HEK293T (cell line): ENCODE measurements around the gene YEATS4.

Experiments
- CTCF ChIA-PET: fragments of 350-600 bp; formaldehyde crosslinking; extraction: SDS; loops from one replicate; lab custom pipeline; 2021; ENCODE audit warnings: antibody characterized with exemption, inconsistent platforms; lab: Yijun Ruan, JAX
- POLR2A ChIA-PET: fragments of 350-600 bp; formaldehyde crosslinking; extraction: SDS; loops from one replicate; lab custom pipeline; 2020; ENCODE audit warnings: antibody characterized with exemption, inconsistent platforms; lab: Yijun Ruan, JAX
- DNase-seq: peaks from one replicate; pipeline ENCODE4 v3.0.0; 2012; ENCODE audit warnings: mixed read lengths; ENCODE audit errors: extremely low spot score
- ARNT ChIP-seq: fragments of 450-650 bp; IDR thresholded peaks from 2 replicates; pipeline ENCODE4 v1.6.1; 2017; ENCODE audit warnings: mild to moderate bottlenecking
- BHLHE40 ChIP-seq: fragments of 450-650 bp; IDR thresholded peaks from 2 replicates; pipeline ENCODE4 v1.6.1; 2016; ENCODE audit warnings: mild to moderate bottlenecking, moderate library complexity, borderline replicate concordance
- CTBP1 ChIP-seq: fragments of 450-650 bp; IDR thresholded peaks from 2 replicates; pipeline ENCODE4 v1.6.1; 2016; ENCODE audit warnings: borderline replicate concordance
- ELF4 ChIP-seq: fragments of 450-650 bp; IDR thresholded peaks from 2 replicates; pipeline ENCODE4 v1.6.1; 2017; ENCODE audit warnings: antibody characterized with exemption
- FOXA1 ChIP-seq: fragments of 450-650 bp; IDR thresholded peaks from 2 replicates; pipeline ENCODE4 v1.6.1; 2016; ENCODE audit warnings: mild to moderate bottlenecking
- FOXK2 ChIP-seq: fragments of 450-650 bp; IDR thresholded peaks from 2 replicates; pipeline ENCODE4 v1.6.1; 2016; ENCODE audit warnings: mild to moderate bottlenecking
- FOXM1 ChIP-seq: fragments of 450-650 bp; IDR thresholded peaks from 2 replicates; pipeline ENCODE4 v1.6.1; 2017; ENCODE audit warnings: mild to moderate bottlenecking, borderline replicate concordance
- HDGF ChIP-seq: fragments of 450-650 bp; IDR thresholded peaks from 2 replicates; pipeline ENCODE4 v1.6.1; 2017; ENCODE audit warnings: antibody characterized with exemption, borderline replicate concordance
- L3MBTL2 ChIP-seq: fragments of 450-650 bp; conservative IDR thresholded peaks from 2 replicates; pipeline ENCODE4 v1.6.1; 2016; ENCODE audit warnings: mild to moderate bottlenecking
- LEF1 ChIP-seq: fragments of 450-650 bp; IDR thresholded peaks from 2 replicates; pipeline ENCODE4 v1.6.1; 2017; ENCODE audit warnings: mild to moderate bottlenecking, borderline replicate concordance
- NFRKB ChIP-seq: fragments of 450-650 bp; IDR thresholded peaks from 2 replicates; pipeline ENCODE4 v1.6.1; 2016; ENCODE audit warnings: mild to moderate bottlenecking, moderate library complexity
- SP1 ChIP-seq: fragments of 450-650 bp; IDR thresholded peaks from 2 replicates; pipeline ENCODE4 v1.6.1; 2017
- SUZ12 ChIP-seq: fragments of 450-650 bp; IDR thresholded peaks from 2 replicates; pipeline ENCODE4 v1.6.1; 2016; ENCODE audit warnings: mild to moderate bottlenecking
- TARDBP ChIP-seq: fragments of 450-650 bp; IDR thresholded peaks from 2 replicates; pipeline ENCODE4 v1.6.1; 2016
- ZNF384 ChIP-seq: fragments of 450-650 bp; IDR thresholded peaks from 2 replicates; pipeline ENCODE4 v1.6.1; 2016
- TF ChIP-seq, protein P1 (sequence below): fragments of 450-650 bp; IDR thresholded peaks from 2 replicates; pipeline ENCODE4 v1.6.1; 2016

The YEATS4 gene

DNA sequence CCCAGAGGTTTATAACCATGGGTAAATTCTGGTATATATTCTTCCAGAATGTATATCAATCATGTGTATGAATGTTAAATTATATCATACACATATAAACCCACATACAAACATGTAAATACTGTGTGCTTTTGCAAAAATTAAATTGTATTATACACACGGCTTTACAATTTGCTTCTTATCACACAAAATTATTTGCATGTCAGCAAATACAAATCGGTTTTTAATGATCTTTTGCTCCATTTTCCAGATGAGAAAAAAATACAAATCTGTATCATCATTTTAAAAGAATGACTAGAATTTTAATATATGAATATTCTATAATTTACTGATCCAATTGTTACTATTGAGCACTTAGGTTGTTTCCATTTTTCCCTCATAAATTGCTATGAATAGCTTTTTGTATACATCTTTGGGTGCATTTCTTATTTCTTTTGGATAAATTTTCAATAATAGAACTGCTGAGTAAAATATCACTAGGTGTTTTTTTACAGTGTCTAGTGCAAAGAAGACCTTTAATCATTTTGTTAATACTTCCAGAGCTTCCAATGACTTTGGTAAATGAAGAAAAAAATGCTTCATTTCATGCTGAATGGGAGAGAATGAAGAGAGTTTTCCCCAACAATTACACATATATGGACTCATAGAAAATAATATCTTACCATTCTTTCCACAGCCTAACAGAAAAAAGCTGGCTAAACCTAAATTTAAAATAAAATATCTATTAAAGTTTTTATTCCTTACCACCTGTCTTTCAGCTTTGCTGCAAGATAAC is 7.9 kb upstream of the YEATS4 start:
- ChIA-PET POLR2A (no interaction called here), CTCF (no interaction called here)

DNA sequence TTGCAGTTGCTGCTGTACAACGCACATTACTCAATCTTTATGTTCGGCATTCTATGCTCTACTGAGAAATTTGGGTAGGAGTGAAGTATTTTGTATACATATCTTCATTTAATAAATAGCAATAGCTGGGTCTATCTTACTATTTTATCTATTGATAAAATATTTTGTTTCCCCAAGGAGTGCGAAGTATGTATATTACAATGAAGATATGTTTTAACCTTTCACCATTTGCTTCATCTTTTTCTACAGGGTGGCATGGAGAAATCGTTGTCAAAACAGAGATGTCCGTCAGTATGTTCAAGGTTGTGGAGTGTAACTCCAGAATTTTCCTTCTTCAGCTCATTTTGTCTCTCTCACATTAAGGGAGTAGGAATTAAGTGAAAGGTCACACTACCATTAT is 6.6 kb upstream of the YEATS4 start:
- DNase-seq: no peak
- CTCF ChIA-PET: no interaction called here
- POLR2A ChIA-PET: no interaction called here
- TF ChIP-seq CTBP1 (no peak), L3MBTL2 (no peak), BHLHE40 (no peak), TARDBP (no peak), FOXA1 (no peak), FOXK2 (no peak), NFRKB (no peak), FOXM1 (no peak), ZNF384 (no peak)

More for the DNA sequence above, 7.9 kb upstream of the YEATS4 start:
- DNase-seq: no peak
- TF ChIP-seq HDGF: no peak
- no peak for TF ChIP-seq TARDBP
- TF ChIP-seq ZNF384: no peak
- no peak for TF ChIP-seq ELF4
- no peak for TF ChIP-seq FOXK2
- no peak for TF ChIP-seq NFRKB
- no peak for TF ChIP-seq SUZ12
- TF ChIP-seq CTBP1: no peak
- no peak for TF ChIP-seq FOXM1
- no peak for TF ChIP-seq FOXA1
- no peak for TF ChIP-seq BHLHE40

- ChIA-PET POLR2A (no interaction called here), CTCF (no interaction called here)
- DNase-seq: no peak
- TF ChIP-seq ELF4: no peak
These were observed 5.4 kb upstream of the YEATS4 start for GRCh38 chr12:69354172-69354555.

GRCh38 chr12:69354556-69355187 is 4.9 kb upstream of the YEATS4 start:
- ChIA-PET CTCF (no interaction called here), POLR2A (no interaction called here)
- TF ChIP-seq SUZ12: no peak
- TF ChIP-seq SP1: no peak
- no peak for TF ChIP-seq NFRKB
- no peak for TF ChIP-seq TARDBP
- TF ChIP-seq LEF1: no peak
- TF ChIP-seq ZNF384: no peak
- no peak for TF ChIP-seq FOXA1
- TF ChIP-seq ARNT: no peak
- TF ChIP-seq ELF4: no peak
- no peak for TF ChIP-seq FOXM1
- TF ChIP-seq BHLHE40: no peak
- TF ChIP-seq FOXK2: no peak
- TF ChIP-seq CTBP1: no peak
- TF ChIP-seq, protein P1, sequence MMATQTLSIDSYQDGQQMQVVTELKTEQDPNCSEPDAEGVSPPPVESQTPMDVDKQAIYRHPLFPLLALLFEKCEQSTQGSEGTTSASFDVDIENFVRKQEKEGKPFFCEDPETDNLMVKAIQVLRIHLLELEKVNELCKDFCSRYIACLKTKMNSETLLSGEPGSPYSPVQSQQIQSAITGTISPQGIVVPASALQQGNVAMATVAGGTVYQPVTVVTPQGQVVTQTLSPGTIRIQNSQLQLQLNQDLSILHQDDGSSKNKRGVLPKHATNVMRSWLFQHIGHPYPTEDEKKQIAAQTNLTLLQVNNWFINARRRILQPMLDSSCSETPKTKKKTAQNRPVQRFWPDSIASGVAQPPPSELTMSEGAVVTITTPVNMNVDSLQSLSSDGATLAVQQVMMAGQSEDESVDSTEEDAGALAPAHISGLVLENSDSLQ: no peak
- TF ChIP-seq HDGF: no peak
- no peak for TF ChIP-seq L3MBTL2
- DNase-seq: no peak

DNA sequence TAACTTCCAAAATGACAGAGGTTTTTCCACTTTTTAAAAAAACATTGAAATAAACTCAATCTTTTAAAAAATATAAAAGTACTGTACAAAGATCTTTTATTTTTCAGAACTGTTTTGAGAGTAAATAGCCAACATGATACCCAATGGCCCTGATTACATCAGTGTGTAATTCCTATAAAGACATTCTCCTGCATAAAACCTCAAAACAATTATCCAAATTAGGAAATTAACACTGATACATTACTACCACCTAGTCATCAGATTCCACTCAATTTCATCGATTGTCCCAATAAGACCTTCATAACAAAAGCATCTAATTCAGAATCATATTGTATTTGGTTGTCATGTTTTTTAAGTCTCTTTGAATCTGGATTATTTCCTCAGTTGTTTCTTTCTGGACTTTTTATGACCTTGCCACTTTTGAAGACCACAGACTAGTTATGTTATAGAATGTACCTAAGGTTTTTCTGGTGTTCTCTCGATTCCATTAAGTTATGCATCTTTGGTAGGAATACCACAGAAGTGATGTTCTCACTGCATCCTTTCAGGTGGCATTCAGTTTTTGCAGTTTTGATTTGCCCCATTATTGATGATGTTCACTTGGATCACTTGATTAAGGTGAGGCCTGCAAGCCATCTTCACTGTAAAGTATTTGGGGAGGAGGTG is 4.0 kb upstream of the YEATS4 start:
- no peak for DNase-seq
- ChIA-PET CTCF (no interaction called here), POLR2A (interaction anchor here (0.6 kb wide), 1 partner anchor 30 kb away, joined by 3 read pairs; no protein-coding TSS in a partner anchor)
- no peak for TF ChIP-seq L3MBTL2
- TF ChIP-seq HDGF: no peak
- TF ChIP-seq BHLHE40: no peak
- no peak for TF ChIP-seq FOXK2
- no peak for TF ChIP-seq LEF1
- no peak for TF ChIP-seq FOXA1
- TF ChIP-seq FOXM1: no peak
- no peak for TF ChIP-seq ELF4
- no peak for TF ChIP-seq TARDBP
- no peak for TF ChIP-seq SUZ12
- TF ChIP-seq, protein P1: no peak
- no peak for TF ChIP-seq CTBP1
- TF ChIP-seq SP1: no peak
- TF ChIP-seq ARNT: no peak
- no peak for TF ChIP-seq ZNF384
- TF ChIP-seq NFRKB: no peak

DNA sequence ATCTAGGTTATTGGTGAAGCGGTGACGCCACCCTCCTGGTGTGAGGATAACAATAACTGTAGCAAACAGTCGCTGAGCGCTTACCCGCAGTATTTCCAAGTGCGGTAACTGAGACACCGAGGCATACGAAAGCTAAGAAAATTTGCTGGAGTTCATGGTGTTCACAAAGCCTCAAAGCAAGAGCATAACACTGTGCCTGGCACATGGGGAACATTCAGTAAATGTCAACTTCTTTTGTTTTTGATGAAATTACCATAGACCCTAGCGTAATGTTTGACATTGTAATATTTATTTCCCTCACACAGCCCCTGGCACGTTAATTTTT is 767 bp downstream of the YEATS4 start:
- TF ChIP-seq HDGF (no peak), FOXM1 (no peak), SP1 (no peak), FOXK2 (no peak), LEF1 (no peak), ARNT (no peak), ELF4 (no peak), BHLHE40 (no peak)
- TF ChIP-seq, protein P1: no peak; the same call in 1 of the 2 replicates
- ChIA-PET POLR2A (interaction anchor here (0.7 kb wide), 1 partner anchor 220 kb away, joined by 3 read pairs; no protein-coding TSS in a partner anchor), CTCF (no interaction called here)
- DNase-seq: no peak
